ENCODE results near the gene HAPLN3.

The HAPLN3 gene

DNA sequence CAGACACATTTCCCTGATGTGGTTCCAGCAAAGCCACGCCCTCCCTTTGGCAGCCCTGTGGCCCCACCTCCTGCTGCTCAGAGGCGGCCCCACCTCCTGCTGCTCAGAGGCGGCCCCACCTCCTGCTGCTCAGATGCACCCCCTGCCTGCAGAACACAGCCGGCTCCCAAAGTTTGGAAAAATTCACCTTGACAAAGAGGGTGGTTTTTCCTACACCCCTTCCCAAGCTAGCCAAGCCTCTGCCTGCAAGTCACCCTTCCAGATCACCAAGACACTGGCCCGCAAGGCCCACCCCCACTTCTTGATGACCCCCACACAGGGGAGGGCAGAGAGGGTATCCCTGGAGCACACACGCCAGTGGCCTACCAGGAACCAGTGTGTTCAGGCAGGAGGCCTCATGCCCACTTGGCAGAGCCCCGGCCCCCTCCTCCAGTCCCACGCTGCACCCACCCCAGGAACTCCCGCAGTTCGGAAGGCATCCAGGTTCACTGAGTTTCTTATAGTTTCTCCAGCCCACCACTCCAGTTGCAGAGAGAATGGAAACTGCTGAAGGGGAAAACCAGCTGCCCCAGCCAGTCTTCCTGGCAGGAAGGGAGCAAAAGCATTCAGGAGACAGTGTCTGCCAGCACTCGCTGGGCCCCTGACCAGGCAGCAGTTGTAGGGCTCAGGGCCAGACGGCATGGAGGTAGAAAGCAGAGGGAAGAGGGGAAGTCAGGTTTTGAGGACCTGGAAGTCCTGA is 2.3 kb upstream of the HAPLN3 start:
- in situ Hi-C loops (cut with MboI; ENCODE audit: low sequenced_read_pairs): no loop called here

DNA sequence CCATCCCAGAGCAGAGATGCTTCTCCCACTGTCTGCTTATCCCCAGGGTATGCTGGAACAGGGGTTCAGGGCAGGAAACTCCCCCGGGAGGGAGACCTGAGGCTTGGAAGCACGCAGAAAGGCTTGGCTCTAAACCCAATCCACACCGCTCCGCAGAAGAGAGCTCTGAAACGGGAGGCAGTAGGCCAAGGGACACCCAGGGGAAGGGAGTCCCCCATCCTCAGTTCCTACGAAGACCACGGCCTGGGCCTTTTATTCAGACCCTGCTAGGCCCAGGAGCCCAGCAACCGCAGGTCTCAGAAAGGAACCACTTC is 1.8 kb upstream of the HAPLN3 start:
- in situ Hi-C loops (cut with MboI; ENCODE audit: low sequenced_read_pairs): no loop called here

- in situ Hi-C loops (cut with MboI; ENCODE audit: low sequenced_read_pairs): no loop called here
Measured at GRCh38 chr15:88896333-88897033, 1.1 kb upstream of the HAPLN3 start.

GRCh38 chr15:88894348-88894818 is 961 bp downstream of the HAPLN3 start:
- in situ Hi-C loops (cut with MboI; ENCODE audit: low sequenced_read_pairs): no loop called here

- in situ Hi-C loops (cut with MboI; ENCODE audit: low sequenced_read_pairs): no loop called here
Measured at GRCh38 chr15:88891540-88892254, 3.6 kb downstream of the HAPLN3 start.

DNA sequence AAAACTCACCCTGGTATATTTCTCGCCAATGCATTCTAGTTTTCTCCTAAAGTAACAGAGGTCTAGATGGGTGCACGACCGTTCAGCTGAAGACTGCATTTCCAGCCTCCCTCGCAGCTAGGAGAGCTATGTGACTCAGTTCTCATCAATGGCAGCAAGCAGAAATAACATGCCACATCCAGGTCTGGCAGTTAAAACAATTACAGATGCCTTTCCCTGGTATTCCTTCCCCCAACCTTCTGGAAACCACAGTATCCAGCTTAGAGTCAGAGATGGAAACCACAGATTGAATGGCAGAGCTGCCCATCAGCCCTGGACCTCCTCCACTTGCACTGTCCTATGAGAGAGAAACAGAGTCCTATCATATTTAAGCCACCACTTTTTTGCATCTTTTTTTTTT is 4.8 kb downstream of the HAPLN3 start:
- in situ Hi-C loops (cut with MboI; ENCODE audit: low sequenced_read_pairs): no loop called here

DNA sequence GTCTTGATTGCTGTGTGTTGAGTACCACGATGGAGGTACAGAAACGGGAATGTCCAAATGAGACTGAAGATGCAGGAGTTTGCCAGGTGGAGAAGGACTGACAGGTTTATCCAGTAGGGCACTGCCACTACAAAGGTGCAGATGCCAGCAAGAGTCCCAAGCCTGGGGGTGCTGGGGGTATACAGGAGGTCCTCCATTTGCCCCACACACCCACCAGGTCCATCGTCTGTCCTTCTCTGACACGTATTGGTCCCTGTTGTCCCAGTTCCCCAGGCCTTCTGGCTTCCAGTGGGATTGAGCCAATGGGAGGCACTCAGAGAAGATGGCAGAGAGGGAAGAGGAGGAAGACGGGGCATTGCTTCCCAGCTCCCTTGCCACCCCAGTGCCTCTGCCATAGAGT is 6.6 kb downstream of the HAPLN3 start:
- in situ Hi-C loops (cut with MboI; ENCODE audit: low sequenced_read_pairs): no loop called here

DNA sequence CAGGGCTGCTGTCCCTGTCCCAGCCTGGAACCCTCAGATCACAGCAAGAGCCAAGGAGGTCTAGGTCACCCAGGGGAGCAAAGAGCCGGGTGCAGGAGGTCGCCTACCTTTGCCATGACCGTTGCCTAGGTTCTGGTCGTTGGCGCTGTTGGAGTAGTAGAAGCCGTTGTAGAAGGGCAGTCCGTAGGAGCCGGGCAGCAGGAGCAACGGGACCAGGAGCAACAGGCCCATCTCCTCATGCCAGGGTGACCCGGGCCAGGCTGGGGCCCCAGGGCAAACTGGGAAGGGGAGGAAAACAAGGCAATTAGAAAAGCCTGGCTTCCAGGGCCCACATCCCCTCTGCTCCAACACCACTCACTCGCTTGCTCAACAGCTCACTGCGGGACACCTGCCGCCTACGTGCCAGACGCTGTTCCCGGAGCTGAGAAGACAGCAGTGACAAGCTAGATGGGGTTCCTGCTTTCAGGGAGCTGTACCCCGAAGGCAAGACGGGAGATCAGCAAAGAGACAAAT is 8.2 kb downstream of the HAPLN3 start:
- in situ Hi-C loops (cut with MboI; ENCODE audit: low sequenced_read_pairs): no loop called here

DNA sequence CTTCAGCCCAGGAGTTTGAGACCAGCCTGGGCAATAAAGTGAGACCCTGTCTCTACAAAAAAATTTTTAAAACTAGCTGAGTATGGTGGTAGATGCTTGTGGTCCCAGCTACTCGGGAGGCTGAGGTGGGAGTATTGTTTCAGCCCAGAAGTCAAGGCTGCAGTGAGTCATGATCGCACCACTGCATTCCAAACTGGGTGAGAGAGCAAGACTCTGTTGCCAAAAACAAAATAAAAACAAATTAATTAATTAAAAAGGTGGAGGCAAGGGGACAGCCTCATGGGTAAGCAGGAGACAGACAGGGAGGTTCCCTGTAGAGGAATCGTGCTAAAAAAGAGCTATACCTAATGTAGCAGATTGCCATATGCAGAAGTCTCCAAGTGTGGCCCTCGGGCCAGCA is 12.6 kb downstream of the HAPLN3 start:
- in situ Hi-C loops (cut with MboI; ENCODE audit: low sequenced_read_pairs): no loop called here

GRCh38 chr15:88881775-88882174 is 13.6 kb downstream of the HAPLN3 start:
- in situ Hi-C loops (cut with MboI; ENCODE audit: low sequenced_read_pairs): no loop called here

GRCh38 chr15:88880944-88881740 is 14.2 kb downstream of the HAPLN3 start:
- in situ Hi-C loops (cut with MboI; ENCODE audit: low sequenced_read_pairs): no loop called here

- in situ Hi-C loops (cut with MboI; ENCODE audit: low sequenced_read_pairs): no loop called here
Measured at GRCh38 chr15:88878720-88879184, 16.6 kb downstream of the HAPLN3 start.

DNA sequence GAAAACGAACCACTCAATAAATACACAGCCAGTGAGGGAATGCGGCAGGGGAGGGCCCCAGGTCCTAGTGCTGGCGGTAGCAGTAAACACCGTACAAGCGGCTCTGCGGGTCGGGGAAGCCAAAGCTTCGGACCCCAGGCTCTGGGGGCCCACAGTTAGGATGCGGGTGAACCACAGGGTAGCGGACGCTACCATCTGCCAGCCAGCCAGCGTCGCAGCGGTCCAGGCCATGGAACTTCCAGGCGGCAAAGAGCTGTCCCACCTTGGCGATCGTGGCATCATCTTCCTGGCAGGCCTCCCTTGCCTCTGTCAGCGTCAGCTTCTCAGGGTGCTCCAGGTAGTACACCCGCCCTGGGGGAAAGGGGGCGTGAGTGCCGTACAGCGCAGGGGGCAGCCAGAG is 17.4 kb downstream of the HAPLN3 start:
- in situ Hi-C loops (cut with MboI; ENCODE audit: low sequenced_read_pairs): no loop called here

- in situ Hi-C loops (cut with MboI; ENCODE audit: low sequenced_read_pairs): no loop called here
Measured at GRCh38 chr15:88877415-88877814, 17.9 kb downstream of the HAPLN3 start.

GRCh38 chr15:88876573-88876972 is 18.8 kb downstream of the HAPLN3 start:
- in situ Hi-C loops (cut with MboI; ENCODE audit: low sequenced_read_pairs): no loop called here

- in situ Hi-C loops (cut with MboI; ENCODE audit: low sequenced_read_pairs): no loop called here
Measured at GRCh38 chr15:88874684-88875083, 20.7 kb downstream of the HAPLN3 start.

DNA sequence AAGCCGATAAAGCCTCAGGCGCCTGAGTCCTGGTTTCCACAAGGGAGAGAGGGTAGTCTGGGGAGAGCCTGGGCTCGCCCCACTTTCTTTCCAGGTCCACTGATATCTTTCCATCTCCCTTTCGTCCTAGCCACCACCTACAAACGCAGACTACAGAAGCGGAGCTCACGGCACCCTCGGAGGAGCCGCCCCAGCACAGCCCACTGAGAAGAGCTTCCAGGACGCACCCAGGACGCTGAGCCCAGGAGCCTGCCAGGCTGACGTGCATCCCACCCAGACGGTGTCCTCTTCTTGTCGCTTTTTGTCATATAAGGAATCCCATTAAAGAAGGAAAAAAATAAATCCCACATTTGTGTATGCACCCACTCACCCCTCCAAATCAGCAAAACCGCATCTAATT is 21.1 kb downstream of the HAPLN3 start:
- in situ Hi-C loops (cut with MboI; ENCODE audit: low sequenced_read_pairs): no loop called here

DNA sequence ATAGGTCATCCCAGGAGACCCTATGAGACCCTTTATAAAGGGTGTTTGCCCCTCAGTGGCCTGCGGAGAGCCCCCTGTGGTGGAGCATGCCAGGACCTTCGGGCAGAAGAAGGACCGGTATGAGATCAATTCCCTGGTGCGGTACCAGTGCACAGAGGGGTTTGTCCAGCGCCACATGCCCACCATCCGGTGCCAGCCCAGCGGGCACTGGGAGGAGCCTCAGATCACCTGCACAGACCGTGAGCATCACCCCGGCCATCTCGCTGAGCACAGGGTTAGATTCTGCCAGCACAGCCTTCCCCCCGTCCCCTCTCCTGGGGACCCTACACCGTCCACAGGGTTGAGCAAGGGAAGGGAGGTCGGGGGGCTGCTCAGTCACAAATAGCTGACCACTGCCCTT is 21.6 kb downstream of the HAPLN3 start:
- in situ Hi-C loops (cut with MboI; ENCODE audit: low sequenced_read_pairs): no loop called here

- in situ Hi-C loops (cut with MboI; ENCODE audit: low sequenced_read_pairs): no loop called here
Measured at GRCh38 chr15:88872706-88873105, 22.6 kb downstream of the HAPLN3 start.

- in situ Hi-C loops (cut with MboI; ENCODE audit: low sequenced_read_pairs): no loop called here
Measured at GRCh38 chr15:88872106-88872505, 23.2 kb downstream of the HAPLN3 start.

DNA sequence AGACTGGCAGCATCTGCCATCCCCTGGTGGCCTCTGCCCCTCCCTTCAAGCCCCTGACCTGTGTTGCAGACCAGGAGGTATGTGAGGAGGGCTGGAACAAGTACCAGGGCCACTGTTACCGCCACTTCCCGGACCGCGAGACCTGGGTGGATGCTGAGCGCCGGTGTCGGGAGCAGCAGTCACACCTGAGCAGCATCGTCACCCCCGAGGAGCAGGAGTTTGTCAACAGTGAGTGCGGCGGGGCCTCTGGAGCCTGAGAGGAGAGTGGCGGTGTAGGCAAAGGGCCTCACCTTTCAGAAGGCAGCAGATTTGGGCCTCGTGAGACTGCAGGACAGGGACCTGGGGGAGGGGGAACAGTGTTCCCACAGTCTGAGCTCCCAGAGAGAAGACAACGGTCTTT is 24.0 kb downstream of the HAPLN3 start:
- in situ Hi-C loops (cut with MboI; ENCODE audit: low sequenced_read_pairs): no loop called here

All from HL-60/S4 (cell line).